Kidney (tissue), 14 donors: ENCODE measurements around the gene ZCCHC17. TPM values are rescaled to one million over a fixed set of nuclear protein-coding genes. Genes with fewer than 3 reads are reported as not detected.

Experiments used
- DNase-seq, 5 donors: peaks; one replicate each; pipeline ENCODE4 v3.0.0-alpha.2; 2013 to 2020
- FAIRE-seq: peaks from 2 replicates; lab custom pipeline; 2012; peaks lifted over from hg19 to GRCh38; lab: Jason Lieb, UNC
- H3K27ac ChIP-seq, 2 donors: one replicate each; pipeline ENCODE4 v1.7.0; 2013; ENCODE audit warnings: low read depth in 2 of 2, low read length in 2 of 2, inconsistent platforms in 1 of 2
- H3K27me3 ChIP-seq: one replicate; pipeline ENCODE4 v1.7.1; 2013; ENCODE audit warnings: low read length, inconsistent platforms; ENCODE audit not compliant: control insufficient read depth, insufficient read depth
- H3K36me3 ChIP-seq, 3 donors: one replicate each; pipeline versions ENCODE4 v1.7.0 to v1.7.1; 2013; ENCODE audit warnings: low read length in 3 of 3, control low read depth in 1 of 3, inconsistent platforms in 1 of 3; ENCODE audit not compliant: insufficient read depth in 3 of 3, control insufficient read depth in 2 of 3
- H3K4me1 ChIP-seq, 3 donors: one replicate each; pipeline versions ENCODE4 v1.7.0 to v1.7.1; 2013; ENCODE audit warnings: low read length in 3 of 3, inconsistent platforms in 1 of 3, low read depth in 1 of 3; ENCODE audit not compliant: control insufficient read depth in 2 of 3, insufficient read depth in 2 of 3
- H3K4me3 ChIP-seq, 3 donors: one replicate each; pipeline versions ENCODE4 v1.7.0 to v1.8.1; 2013; ENCODE audit warnings: low read length in 3 of 3, control low read depth in 1 of 3, inconsistent platforms in 1 of 3
- H3K9ac ChIP-seq, 3 donors: one replicate each; pipeline versions ENCODE4 v1.7.0 to v1.7.1; 2013; ENCODE audit warnings: low read length in 3 of 3, control low read depth in 1 of 3, inconsistent platforms in 1 of 3
- H3K9me3 ChIP-seq, 3 donors: one replicate each; pipeline versions ENCODE4 v1.7.0 to v1.7.1; 2013; ENCODE audit warnings: low read length in 3 of 3, control low read depth in 1 of 3, inconsistent platforms in 1 of 3; ENCODE audit not compliant: control insufficient read depth in 2 of 3, insufficient read depth in 1 of 3
- CTCF ChIP-seq: IDR thresholded peaks from 3 replicates; pipeline ENCODE4 v1.5.1; 2012; ENCODE audit warnings: mild to moderate bottlenecking, moderate library complexity, borderline replicate concordance; ENCODE audit not compliant: insufficient read depth; ENCODE audit errors: extremely low read depth
- intact Hi-C: fragments of 100-400 bp; cut with DNase I; formaldehyde crosslinking; loops from one replicate; pipeline ENCODE4 v1.11.1; 2022
- polyA plus RNA-seq: library from polyadenylated mRNA; stranded (reverse); fragments of 350-450 nt; fragmentation: Illumina TruSeq; extraction: RNeasy Lipid Tissue Mini Kit (QIAGEN cat#74804); gene quantifications from one replicate; pipeline ENCODE4 v1.2.3, GENCODE V29; 2014; ENCODE audit warnings: low read depth, low replicate concordance; ENCODE audit not compliant: insufficient read depth
- total RNA-seq: library from RNA; stranded (reverse); fragmentation: NEBNext Ultra II Directional; extraction: Animal tissue kit (Norgen Biotek cat#: 25700); gene quantifications from one replicate; pipeline ENCODE4 v1.2.1, GENCODE V29; 2021
- donor health status: control.
- donor health status: control.
- donor health status: control.
- donor health status: control.
- donor health status: control.
- donor health status: DM: yes; HTN: yes; CAD: no.
- donor health status: Normal renal cell carcinoma (clear cell type).

Gene ZCCHC17
- total and polyA plus RNA-seq, 2 donors from 2014 or later: 27.5 to 42.0 TPM

- FAIRE-seq (no peak), DNase-seq (no peak)
- peak overlapping the region in 1 of 3 donors; percentile 12 for H3K9ac ChIP-seq
- no peaks in the 10 kb centered on the region for H3K36me3 ChIP-seq
- H3K27me3 ChIP-seq: no peaks in the 10 kb centered on the region
- no peaks in the 10 kb centered on the region for H3K9me3 ChIP-seq
- no peak overlapping the region for H3K4me3 ChIP-seq
- intact Hi-C loops: no loop called here
- no peak overlapping the region for H3K27ac ChIP-seq
- peaks cover 0 to 13% (median 10%) of the 10 kb centered on the region in 3 donors for H3K4me1 ChIP-seq
- no peak for TF ChIP-seq CTCF
Measured at GRCh38 chr1:31409946-31410858, 113.4 kb downstream of the ZCCHC17 start.

- no peak for DNase-seq
- Histone ChIP-seq H3K27ac (no peak overlapping the region), H3K9ac (no peak overlapping the region), H3K27me3 (no peaks in the 10 kb centered on the region), H3K4me3 (no peak overlapping the region), H3K4me1 (peaks cover 0 to 19% (median 10%) of the 10 kb centered on the region in 3 donors), H3K36me3 (no peaks in the 10 kb centered on the region), H3K9me3 (no peaks in the 10 kb centered on the region)
- no peak for FAIRE-seq
- TF ChIP-seq CTCF: no peak
- intact Hi-C loops: no loop called here
Measured at GRCh38 chr1:31410871-31411270, 114.0 kb downstream of the ZCCHC17 start.

GRCh38 chr1:31412205-31412604 is 115.4 kb downstream of the ZCCHC17 start:
- Histone ChIP-seq H3K9me3 (no peaks in the 10 kb centered on the region), H3K4me3 (peak overlapping the region in 2 of 3 donors; percentile 72 to 77), H3K27ac (peak overlapping the region in 1 of 2 donors; percentile 88), H3K36me3 (no peaks in the 10 kb centered on the region), H3K27me3 (no peaks in the 10 kb centered on the region), H3K4me1 (peaks cover 0 to 23% (median 23%) of the 10 kb centered on the region in 3 donors), H3K9ac (peak overlapping the region in 2 of 3 donors; percentile 86 to 94)
- FAIRE-seq: no peak
- no peak for DNase-seq
- intact Hi-C loops: no loop called here
- no peak for TF ChIP-seq CTCF
